ENCODE results near the gene MYLK.

DNA sequence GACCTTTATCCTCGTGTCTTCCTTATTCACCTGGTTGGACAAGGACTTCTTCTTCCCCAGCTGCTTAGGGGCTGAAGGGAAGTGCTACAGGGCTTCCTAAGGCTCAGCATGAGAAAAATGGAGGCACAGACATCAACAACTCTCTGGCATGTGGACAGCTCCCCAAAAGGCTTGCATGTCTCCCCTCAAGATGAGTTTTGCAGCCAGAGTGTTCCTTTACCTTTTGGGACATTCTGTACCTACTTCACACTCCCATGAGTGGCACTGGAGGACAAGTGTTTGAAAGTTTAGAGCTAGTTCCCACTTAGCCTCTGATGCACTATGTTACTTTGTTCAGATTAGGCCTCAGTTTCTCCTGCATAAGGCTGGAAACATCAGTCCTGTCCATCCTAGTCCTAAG, 222.2 kb downstream of the MYLK start:
- TF ChIP-seq, protein P1, sequence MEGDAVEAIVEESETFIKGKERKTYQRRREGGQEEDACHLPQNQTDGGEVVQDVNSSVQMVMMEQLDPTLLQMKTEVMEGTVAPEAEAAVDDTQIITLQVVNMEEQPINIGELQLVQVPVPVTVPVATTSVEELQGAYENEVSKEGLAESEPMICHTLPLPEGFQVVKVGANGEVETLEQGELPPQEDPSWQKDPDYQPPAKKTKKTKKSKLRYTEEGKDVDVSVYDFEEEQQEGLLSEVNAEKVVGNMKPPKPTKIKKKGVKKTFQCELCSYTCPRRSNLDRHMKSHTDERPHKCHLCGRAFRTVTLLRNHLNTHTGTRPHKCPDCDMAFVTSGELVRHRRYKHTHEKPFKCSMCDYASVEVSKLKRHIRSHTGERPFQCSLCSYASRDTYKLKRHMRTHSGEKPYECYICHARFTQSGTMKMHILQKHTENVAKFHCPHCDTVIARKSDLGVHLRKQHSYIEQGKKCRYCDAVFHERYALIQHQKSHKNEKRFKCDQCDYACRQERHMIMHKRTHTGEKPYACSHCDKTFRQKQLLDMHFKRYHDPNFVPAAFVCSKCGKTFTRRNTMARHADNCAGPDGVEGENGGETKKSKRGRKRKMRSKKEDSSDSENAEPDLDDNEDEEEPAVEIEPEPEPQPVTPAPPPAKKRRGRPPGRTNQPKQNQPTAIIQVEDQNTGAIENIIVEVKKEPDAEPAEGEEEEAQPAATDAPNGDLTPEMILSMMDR (IDR thresholded peaks at IDR 0.05; ENCODE audit: low read depth, low read length, missing input control): no peak
- TF ChIP-seq JUND (IDR thresholded peaks at IDR 0.05): no peak

All from liver (tissue), 3 donors.